ENCODE measurements around the gene SPSB1. TPM values are rescaled to one million over a fixed set of nuclear protein-coding genes. Genes with fewer than 3 reads are reported as not detected.

Gene SPSB1
- total RNA-seq, 1 experiment from 2014 or later, result 33.4 TPM

GRCh38 chr1:9406111-9406510, 113.4 kb downstream of the SPSB1 start:
- in situ Hi-C loops (cut with HindIII; ENCODE audit: low pct_unique_long_range_greater_than_20kb, low sequenced_read_pairs), result no loop called here
- DNase-seq (ENCODE audit: low read depth, low spot score), result no peak

- DNase-seq (ENCODE audit: low read depth, low spot score), result peak; percentile 58
- in situ Hi-C loops (cut with HindIII; ENCODE audit: low pct_unique_long_range_greater_than_20kb, low sequenced_read_pairs), result no loop called here
These were observed 118.1 kb downstream of the SPSB1 start for GRCh38 chr1:9410737-9411297.

DNA sequence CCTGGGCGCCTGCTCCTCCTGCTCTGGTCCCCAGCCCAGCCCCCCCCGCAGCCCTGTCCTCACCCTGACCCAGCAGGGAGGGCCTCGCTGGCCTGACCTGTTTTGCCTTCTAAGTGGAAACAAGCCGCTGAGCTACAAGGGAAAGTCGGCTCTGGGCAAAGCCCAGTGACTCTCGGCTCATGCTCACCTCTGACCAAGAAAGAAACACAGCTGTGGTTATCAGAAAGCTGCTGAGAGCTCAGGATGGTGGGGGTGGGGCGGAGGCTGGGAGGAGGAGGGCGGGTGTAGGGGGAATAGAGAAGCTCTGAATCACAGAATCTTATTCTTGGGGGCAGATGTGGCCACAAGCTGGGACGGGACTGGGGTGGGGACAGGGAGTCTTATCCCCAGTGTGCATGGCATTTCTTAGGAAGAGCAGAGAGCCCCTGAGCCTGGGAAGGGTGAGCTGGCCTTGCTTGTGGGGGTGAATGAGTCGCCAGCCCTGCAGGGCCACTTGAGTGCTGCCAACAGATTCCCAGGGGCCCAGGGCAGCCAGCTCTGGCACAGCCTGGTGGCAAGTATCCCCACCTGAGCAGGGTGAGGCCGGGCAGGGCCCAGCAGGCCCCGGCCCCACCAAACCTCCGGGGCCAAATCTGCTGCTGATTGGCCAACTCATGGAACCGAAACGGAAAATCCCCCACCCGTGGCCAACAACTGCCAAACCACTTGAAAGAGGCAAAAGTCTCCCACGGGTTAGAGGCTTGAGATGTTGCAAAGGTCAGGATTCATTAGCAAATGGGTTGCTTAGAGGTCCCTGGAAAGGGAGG, 120.6 kb downstream of the SPSB1 start:
- in situ Hi-C loops (cut with HindIII; ENCODE audit: low pct_unique_long_range_greater_than_20kb, low sequenced_read_pairs), result no loop called here
- DNase-seq (ENCODE audit: low read depth, low spot score), result peak; percentile 47

DNA sequence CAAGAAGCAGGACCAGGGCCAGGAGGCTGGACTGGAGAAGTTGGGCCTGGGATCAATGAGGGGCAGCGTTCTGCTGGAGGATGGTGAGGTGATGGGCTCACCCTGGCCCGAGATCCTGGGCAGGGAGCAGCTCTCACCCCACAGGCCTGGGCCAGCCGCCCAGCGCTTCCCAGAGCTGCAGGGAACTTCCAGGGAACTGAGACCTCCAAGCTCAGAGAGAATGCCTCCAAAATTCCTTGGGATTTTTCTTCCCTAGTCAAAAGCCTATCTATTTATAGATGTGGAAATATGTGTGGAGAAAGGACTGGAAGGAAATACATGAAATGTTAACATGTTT, 121.2 kb downstream of the SPSB1 start:
- no peak for DNase-seq (ENCODE audit: low read depth, low spot score)
- in situ Hi-C loops (cut with HindIII; ENCODE audit: low pct_unique_long_range_greater_than_20kb, low sequenced_read_pairs), result no loop called here

DNA sequence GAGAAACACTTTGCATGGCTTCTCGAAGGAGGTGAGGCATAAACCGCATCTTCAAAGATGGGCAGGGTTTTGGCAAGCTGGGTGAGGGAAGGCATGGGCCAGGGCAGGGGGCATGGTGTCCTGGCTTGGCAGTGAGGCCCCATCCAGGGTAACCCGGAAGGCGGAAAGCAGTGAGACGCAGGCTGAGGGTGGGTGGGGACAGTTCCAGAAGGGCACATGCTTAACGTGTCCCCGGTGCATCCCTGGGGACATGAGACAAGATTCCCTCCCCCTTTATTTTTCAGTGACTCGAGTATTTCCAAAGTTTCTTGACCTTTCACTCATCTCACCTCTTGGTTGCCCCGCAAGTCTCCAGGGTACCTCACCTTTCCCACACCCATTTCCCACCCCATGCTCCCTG, 123.8 kb downstream of the SPSB1 start:
- DNase-seq (ENCODE audit: low read depth, low spot score), result no peak
- in situ Hi-C loops (cut with HindIII; ENCODE audit: low pct_unique_long_range_greater_than_20kb, low sequenced_read_pairs), result no loop called here

DNA sequence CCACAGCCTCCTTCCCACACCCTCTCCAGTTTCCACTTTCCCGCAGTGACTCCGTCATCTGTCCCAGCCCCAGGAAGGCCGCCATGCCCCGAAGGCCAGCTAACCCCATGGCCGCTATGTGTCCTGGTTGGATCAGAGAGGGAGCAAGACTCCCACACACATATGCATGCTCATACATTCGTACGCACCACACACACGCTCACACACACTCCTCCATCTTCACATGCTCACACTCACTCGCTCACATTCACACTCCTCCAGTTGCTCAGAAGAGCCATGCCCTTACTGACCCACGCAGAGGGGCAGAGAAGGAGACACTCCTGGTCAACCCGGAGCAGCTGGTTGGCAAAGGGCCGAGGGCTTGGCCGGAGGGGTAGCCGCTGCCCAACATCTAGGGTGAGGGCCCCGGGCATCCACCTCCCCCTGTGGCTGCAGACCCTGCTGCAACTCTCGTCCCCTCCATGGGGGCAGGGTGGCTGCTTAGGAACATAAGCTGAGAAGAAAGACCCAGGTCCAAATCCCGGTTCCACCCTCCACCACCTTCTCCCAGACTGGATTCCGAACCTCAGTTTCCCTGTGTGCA, 124.3 kb downstream of the SPSB1 start:
- in situ Hi-C loops (cut with HindIII; ENCODE audit: low pct_unique_long_range_greater_than_20kb, low sequenced_read_pairs), result no loop called here

DNA sequence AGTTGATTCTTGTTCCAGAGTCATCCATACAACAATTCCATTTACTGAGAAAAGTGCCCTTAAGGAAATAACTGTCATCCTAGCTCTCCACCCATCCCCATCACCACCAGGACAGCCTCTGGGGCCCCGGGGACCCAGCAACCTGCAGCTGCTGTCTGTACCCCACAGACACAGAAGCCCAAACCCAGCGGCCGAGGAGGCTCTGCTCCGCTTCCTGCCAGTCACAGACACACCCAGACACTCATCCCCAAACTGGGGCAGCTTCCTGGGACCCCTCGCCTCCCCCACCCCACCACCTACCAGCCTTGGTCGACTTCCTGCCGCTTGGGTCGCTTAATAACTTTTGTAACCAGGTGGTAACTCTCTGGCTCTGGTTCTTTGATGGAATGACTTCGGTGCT, 125.0 kb downstream of the SPSB1 start:
- in situ Hi-C loops (cut with HindIII; ENCODE audit: low pct_unique_long_range_greater_than_20kb, low sequenced_read_pairs), result no loop called here
- no peak for DNase-seq (ENCODE audit: low read depth, low spot score)

More for the DNA sequence above, 124.3 kb downstream of the SPSB1 start:
- no peak for DNase-seq (ENCODE audit: low read depth, low spot score)

- DNase-seq (ENCODE audit: low read depth, low spot score), result no peak
- in situ Hi-C loops (cut with HindIII; ENCODE audit: low pct_unique_long_range_greater_than_20kb, low sequenced_read_pairs), result no loop called here
These were observed 126.2 kb downstream of the SPSB1 start for GRCh38 chr1:9418851-9419250.

Other genes starting within 250 kb of the SPSB1 start
- gene SLC2A5, start 223.3 kb upstream of the SPSB1 start, total RNA-seq (2014; rRNA removed; shearing (Covaris generic)), result 0.11 TPM in 2 replicates
- gene GPR157, start 163.8 kb upstream of the SPSB1 start, total RNA-seq (2014; rRNA removed; shearing (Covaris generic)), result 5.4 and 6.9 TPM in 2 replicates
- gene H6PD, start 58.1 kb upstream of the SPSB1 start, total RNA-seq (2014; rRNA removed; shearing (Covaris generic)), result 9.8 and 10.4 TPM in 2 replicates
- gene SLC25A33, start 246.6 kb downstream of the SPSB1 start, total RNA-seq (2014; rRNA removed; shearing (Covaris generic)), result 15.4 and 15.7 TPM in 2 replicates